HEK293 (cell line): ENCODE results near the gene HYPK.
A peak's percentile ranks its signal among the peaks of the same experiment; 100 is the strongest.

Source experiments
- GFI1B ChIP-seq: fragments of 450-650 bp; formaldehyde crosslinking; IDR thresholded peaks from 2 replicates; pipeline ENCODE4 v1.5.1; 2016; ENCODE audit warnings: missing biosample characterization, missing genetic modification characterization
- PRDM1 ChIP-seq: fragments of 450-650 bp; formaldehyde crosslinking; IDR thresholded peaks from 2 replicates; pipeline ENCODE4; 2016; ENCODE audit warnings: missing biosample characterization, missing genetic modification characterization
- SP2 ChIP-seq: fragments of 450-650 bp; formaldehyde crosslinking; IDR thresholded peaks from 2 replicates; pipeline ENCODE4 v1.5.1; 2016; ENCODE audit warnings: missing biosample characterization, missing genetic modification characterization
- ZBTB8A ChIP-seq: fragments of 450-650 bp; formaldehyde crosslinking; IDR thresholded peaks from 2 replicates; pipeline ENCODE4 v1.5.1; 2016; ENCODE audit warnings: missing biosample characterization, missing genetic modification characterization
- ZNF133 ChIP-seq: fragments of 450-650 bp; formaldehyde crosslinking; IDR thresholded peaks from 2 replicates; pipeline ENCODE4 v1.5.1; 2016; ENCODE audit warnings: missing biosample characterization, missing genetic modification characterization
- ZNF266 ChIP-seq: fragments of 450-650 bp; formaldehyde crosslinking; IDR thresholded peaks from 2 replicates; pipeline ENCODE4 v1.5.1; 2016; ENCODE audit warnings: missing biosample characterization, missing genetic modification characterization, low read depth
- ZNF274 ChIP-seq, 2 experiments: fragments of 200-500 bp in 1 of 2; fragments of 450-650 bp in 1 of 2; sonication (Bioruptor generic) in 1 of 2; formaldehyde crosslinking in 1 of 2; IDR thresholded peaks; 2 replicates each; pipeline versions ENCODE4 v1.5.1 to v1.6.1; 2014 to 2016; ENCODE audit warnings: borderline replicate concordance in 1 of 2, inconsistent platforms in 1 of 2, low read length in 1 of 2, missing biosample characterization in 1 of 2, missing genetic modification characterization in 1 of 2
- ZNF514 ChIP-seq: fragments of 450-650 bp; formaldehyde crosslinking; IDR thresholded peaks from 2 replicates; pipeline ENCODE4 v1.5.1; 2016; ENCODE audit warnings: missing biosample characterization, missing genetic modification characterization
- ZNF549 ChIP-seq: fragments of 450-650 bp; IDR thresholded peaks from 2 replicates; pipeline ENCODE4 v1.5.1; 2018; ENCODE audit warnings: missing biosample characterization, missing genetic modification characterization, mild to moderate bottlenecking, inconsistent platforms, moderate library complexity
- ZNF585B ChIP-seq: fragments of 450-650 bp; formaldehyde crosslinking; IDR thresholded peaks from 2 replicates; pipeline ENCODE4 v1.5.1; 2016; ENCODE audit warnings: missing biosample characterization, missing genetic modification characterization
- TF ChIP-seq, protein P1 (sequence below): fragments of 450-650 bp; formaldehyde crosslinking; IDR thresholded peaks from 2 replicates; pipeline ENCODE4 v1.5.1; 2016; ENCODE audit warnings: missing biosample characterization, missing genetic modification characterization
- TF ChIP-seq, protein P2 (sequence below): fragments of 450-650 bp; formaldehyde crosslinking; IDR thresholded peaks from 2 replicates; pipeline ENCODE4 v1.5.1; 2016; ENCODE audit warnings: missing biosample characterization, missing genetic modification characterization
- TF ChIP-seq, protein P3 (sequence below): fragments of 450-650 bp; formaldehyde crosslinking; IDR thresholded peaks from 2 replicates; pipeline ENCODE4 v1.5.1; 2016; ENCODE audit warnings: missing biosample characterization, missing genetic modification characterization

DNA sequence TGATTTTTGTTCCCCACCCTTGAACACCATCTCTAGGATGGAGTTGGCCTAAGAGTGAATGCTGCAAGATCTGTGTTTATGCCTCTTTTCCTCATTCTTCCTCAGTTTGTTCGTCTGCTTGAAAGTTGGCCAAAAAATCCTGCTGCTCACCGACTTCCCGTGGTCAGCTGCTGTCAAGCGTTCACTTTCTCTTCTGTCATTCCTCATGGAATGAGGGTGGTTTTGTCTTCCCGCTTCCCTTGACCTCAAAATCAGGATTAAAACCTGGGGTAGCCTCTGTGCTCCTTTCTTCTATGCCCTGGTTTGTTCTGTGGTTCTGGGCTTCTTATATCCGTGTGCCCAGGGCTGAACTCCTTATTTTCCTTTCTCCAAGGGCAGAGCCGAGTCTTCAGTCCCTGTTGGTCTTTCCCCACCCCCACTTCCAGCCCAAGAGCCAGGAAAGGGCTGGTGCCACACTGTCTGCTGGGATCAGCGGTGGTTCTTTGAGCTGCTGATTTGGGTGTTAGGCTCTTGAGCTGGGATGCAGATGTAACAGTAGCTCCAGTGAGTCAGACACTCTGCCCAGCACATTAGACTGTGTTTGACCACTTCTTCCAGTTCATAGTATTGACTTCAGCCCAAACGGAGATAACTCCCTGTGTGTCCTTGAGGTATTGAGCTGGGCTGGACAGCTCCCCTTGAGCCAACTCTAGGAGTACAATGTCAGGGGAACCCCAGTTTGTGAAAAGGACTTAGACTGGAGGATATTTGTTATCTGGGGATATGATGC is 5.9 kb upstream of the HYPK start:
- TF ChIP-seq ZBTB8A (no peak), GFI1B (no peak), PRDM1 (tag by site-specific recombination) (no peak), ZNF549 (no peak), ZNF133 (no peak), ZNF514 (tag by site-specific recombination) (no peak), SP2 (no peak), ZNF274 (IDR thresholded peaks at IDR 0.05; ENCODE audit: low read length) (no peak), ZNF274 (tag by site-specific recombination; IDR thresholded peaks at IDR 0.05; ENCODE audit: borderline replicate concordance) (no peak), ZNF266 (tag by site-specific recombination) (no peak), ZNF585B (tag by site-specific recombination) (no peak)
- TF ChIP-seq, protein P1, sequence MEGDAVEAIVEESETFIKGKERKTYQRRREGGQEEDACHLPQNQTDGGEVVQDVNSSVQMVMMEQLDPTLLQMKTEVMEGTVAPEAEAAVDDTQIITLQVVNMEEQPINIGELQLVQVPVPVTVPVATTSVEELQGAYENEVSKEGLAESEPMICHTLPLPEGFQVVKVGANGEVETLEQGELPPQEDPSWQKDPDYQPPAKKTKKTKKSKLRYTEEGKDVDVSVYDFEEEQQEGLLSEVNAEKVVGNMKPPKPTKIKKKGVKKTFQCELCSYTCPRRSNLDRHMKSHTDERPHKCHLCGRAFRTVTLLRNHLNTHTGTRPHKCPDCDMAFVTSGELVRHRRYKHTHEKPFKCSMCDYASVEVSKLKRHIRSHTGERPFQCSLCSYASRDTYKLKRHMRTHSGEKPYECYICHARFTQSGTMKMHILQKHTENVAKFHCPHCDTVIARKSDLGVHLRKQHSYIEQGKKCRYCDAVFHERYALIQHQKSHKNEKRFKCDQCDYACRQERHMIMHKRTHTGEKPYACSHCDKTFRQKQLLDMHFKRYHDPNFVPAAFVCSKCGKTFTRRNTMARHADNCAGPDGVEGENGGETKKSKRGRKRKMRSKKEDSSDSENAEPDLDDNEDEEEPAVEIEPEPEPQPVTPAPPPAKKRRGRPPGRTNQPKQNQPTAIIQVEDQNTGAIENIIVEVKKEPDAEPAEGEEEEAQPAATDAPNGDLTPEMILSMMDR (tag by site-specific recombination): no peak
- TF ChIP-seq, protein P2, sequence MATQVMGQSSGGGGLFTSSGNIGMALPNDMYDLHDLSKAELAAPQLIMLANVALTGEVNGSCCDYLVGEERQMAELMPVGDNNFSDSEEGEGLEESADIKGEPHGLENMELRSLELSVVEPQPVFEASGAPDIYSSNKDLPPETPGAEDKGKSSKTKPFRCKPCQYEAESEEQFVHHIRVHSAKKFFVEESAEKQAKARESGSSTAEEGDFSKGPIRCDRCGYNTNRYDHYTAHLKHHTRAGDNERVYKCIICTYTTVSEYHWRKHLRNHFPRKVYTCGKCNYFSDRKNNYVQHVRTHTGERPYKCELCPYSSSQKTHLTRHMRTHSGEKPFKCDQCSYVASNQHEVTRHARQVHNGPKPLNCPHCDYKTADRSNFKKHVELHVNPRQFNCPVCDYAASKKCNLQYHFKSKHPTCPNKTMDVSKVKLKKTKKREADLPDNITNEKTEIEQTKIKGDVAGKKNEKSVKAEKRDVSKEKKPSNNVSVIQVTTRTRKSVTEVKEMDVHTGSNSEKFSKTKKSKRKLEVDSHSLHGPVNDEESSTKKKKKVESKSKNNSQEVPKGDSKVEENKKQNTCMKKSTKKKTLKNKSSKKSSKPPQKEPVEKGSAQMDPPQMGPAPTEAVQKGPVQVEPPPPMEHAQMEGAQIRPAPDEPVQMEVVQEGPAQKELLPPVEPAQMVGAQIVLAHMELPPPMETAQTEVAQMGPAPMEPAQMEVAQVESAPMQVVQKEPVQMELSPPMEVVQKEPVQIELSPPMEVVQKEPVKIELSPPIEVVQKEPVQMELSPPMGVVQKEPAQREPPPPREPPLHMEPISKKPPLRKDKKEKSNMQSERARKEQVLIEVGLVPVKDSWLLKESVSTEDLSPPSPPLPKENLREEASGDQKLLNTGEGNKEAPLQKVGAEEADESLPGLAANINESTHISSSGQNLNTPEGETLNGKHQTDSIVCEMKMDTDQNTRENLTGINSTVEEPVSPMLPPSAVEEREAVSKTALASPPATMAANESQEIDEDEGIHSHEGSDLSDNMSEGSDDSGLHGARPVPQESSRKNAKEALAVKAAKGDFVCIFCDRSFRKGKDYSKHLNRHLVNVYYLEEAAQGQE (tag by site-specific recombination): peak; percentile 55; the same call in 1 of the 2 replicates
- TF ChIP-seq, protein P3, sequence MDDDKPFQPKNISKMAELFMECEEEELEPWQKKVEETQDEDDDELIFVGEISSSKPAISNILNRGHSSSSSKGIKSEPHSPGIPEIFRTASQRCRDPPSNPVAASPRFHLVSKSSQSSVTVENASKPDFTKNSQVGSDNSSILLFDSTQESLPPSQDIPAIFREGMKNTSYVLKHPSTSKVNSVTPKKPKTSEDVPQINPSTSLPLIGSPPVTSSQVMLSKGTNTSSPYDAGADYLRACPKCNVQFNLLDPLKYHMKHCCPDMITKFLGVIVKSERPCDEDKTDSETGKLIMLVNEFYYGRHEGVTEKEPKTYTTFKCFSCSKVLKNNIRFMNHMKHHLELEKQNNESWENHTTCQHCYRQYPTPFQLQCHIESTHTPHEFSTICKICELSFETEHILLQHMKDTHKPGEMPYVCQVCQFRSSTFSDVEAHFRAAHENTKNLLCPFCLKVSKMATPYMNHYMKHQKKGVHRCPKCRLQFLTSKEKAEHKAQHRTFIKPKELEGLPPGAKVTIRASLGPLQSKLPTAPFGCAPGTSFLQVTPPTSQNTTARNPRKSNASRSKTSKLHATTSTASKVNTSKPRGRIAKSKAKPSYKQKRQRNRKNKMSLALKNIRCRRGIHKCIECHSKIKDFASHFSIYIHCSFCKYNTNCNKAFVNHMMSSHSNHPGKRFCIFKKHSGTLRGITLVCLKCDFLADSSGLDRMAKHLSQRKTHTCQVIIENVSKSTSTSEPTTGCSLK: no peak
